SK-N-SH (cell line): Measurements from ENCODE around the gene CDCA8. TPM values are rescaled to one million over a fixed set of nuclear protein-coding genes. Genes with fewer than 3 reads are reported as not detected.

ENCODE experiments used
- CTCF ChIA-PET: fragments of 300-600, 350-600 bp; formaldehyde crosslinking; extraction: SDS; loops from one replicate; lab custom pipeline; 2021; lab: Yijun Ruan, JAX
- POLR2A ChIA-PET: fragments of 350-600 bp; sonication (Branson Sonifier 250); formaldehyde crosslinking; extraction: SDS; loops from one replicate; lab custom pipeline; 2020; ENCODE audit warnings: antibody characterized with exemption, inconsistent platforms; lab: Yijun Ruan, JAX
- DNase-seq: peaks from one replicate; pipeline ENCODE4 v3.0.0; 2012
- H2AFZ ChIP-seq: fragments of 200-600 bp; sonication (generic); 2 replicates; pipeline ENCODE4 v1.8.1; 2016; ENCODE audit warnings: antibody characterized with exemption, mild to moderate bottlenecking, low read depth
- H3F3A ChIP-seq: fragments of 200-600 bp; sonication (generic); replicated peaks from 2 replicates; pipeline ENCODE3; 2016; ENCODE audit warnings: antibody characterized with exemption, mild to moderate bottlenecking; ENCODE audit not compliant: insufficient read depth
- H3K27ac ChIP-seq, 2 experiments: fragments of 200-500 bp in 1 of 2; fragments of 200-600 bp in 1 of 2; sonication (Bioruptor generic) in 1 of 2; sonication (generic), shearing (Covaris generic) in 1 of 2; 2 replicates each; pipeline versions ENCODE4 v1.5.1 to v1.6.1; 2014 to 2016; ENCODE audit warnings: low read depth in 2 of 2, inconsistent platforms in 1 of 2, low read length in 1 of 2, mild to moderate bottlenecking in 1 of 2, mixed read lengths in 1 of 2
- H3K27me3 ChIP-seq: fragments of 200-600 bp; sonication (generic), shearing (Covaris generic); 2 replicates; pipeline ENCODE4 v1.6.1; 2016; ENCODE audit warnings: mixed run types; ENCODE audit not compliant: insufficient read depth
- H3K36me3 ChIP-seq, 2 experiments: fragments of 200-500 bp in 1 of 2; fragments of 200-600 bp in 1 of 2; sonication (Bioruptor generic) in 1 of 2; sonication (generic) in 1 of 2; replicated peaks in 1 of 2; 2 replicates each; pipeline versions ENCODE3 to v1.5.1; 2014 to 2016; ENCODE audit warnings: low read length in 1 of 2, mild to moderate bottlenecking in 1 of 2; ENCODE audit not compliant: insufficient read depth in 2 of 2, control insufficient read depth in 1 of 2
- H3K4me1 ChIP-seq, 2 experiments: fragments of 200-500 bp in 1 of 2; fragments of 200-600 bp in 1 of 2; sonication (Bioruptor generic) in 1 of 2; sonication (generic), shearing (Covaris generic) in 1 of 2; 2 replicates each; pipeline versions ENCODE4 v1.5.1 to v1.6.1; 2014 to 2016; ENCODE audit warnings: low read depth in 1 of 2, low read length in 1 of 2, mixed run types in 1 of 2; ENCODE audit not compliant: insufficient read depth in 2 of 2, control insufficient read depth in 1 of 2
- H3K4me2 ChIP-seq: fragments of 200-600 bp; sonication (generic), shearing (Covaris generic); 2 replicates; pipeline ENCODE4 v1.6.1; 2017; ENCODE audit warnings: mixed run types
- H3K4me3 ChIP-seq, 2 experiments: fragments of 200-500 bp in 1 of 2; fragments of 200-600 bp in 1 of 2; sonication (Bioruptor generic) in 1 of 2; sonication (generic), shearing (Covaris generic) in 1 of 2; 2 replicates each; pipeline versions ENCODE4 v1.5.1 to v1.8.1; 2014 to 2016; ENCODE audit warnings: low read depth in 2 of 2, inconsistent platforms in 1 of 2, low read length in 1 of 2, mild to moderate bottlenecking in 1 of 2, mixed read lengths in 1 of 2, moderate library complexity in 1 of 2
- H3K79me2 ChIP-seq: fragments of 200-600 bp; sonication (generic); 2 replicates; pipeline ENCODE4 v1.8.1; 2017; ENCODE audit warnings: mild to moderate bottlenecking; ENCODE audit not compliant: insufficient read depth
- H3K9ac ChIP-seq: fragments of 200-600 bp; sonication (generic); 2 replicates; pipeline ENCODE4 v1.6.1; 2017; ENCODE audit warnings: mixed run types
- H3K9me2 ChIP-seq: fragments of 200-600 bp; sonication (generic); 2 replicates; pipeline ENCODE4 v1.6.1; 2017; ENCODE audit warnings: mixed run types
- H3K9me3 ChIP-seq: fragments of 200-600 bp; sonication (generic); 2 replicates; pipeline ENCODE4 v1.6.1; 2017; ENCODE audit warnings: mixed run types, mild to moderate bottlenecking, moderate library complexity
- H4K20me1 ChIP-seq: fragments of 200-600 bp; sonication (generic); 2 replicates; pipeline ENCODE4 v1.6.1; 2017; ENCODE audit warnings: mild to moderate bottlenecking, mixed run types; ENCODE audit not compliant: insufficient read depth
- CHD2 ChIP-seq: fragments of 150-350 bp; IDR thresholded peaks from 2 replicates; pipeline ENCODE4 v1.6.1; 2018; ENCODE audit warnings: low read length; ENCODE audit not compliant: partially characterized antibody
- ELF1 ChIP-seq: IDR thresholded peaks from 2 replicates; pipeline ENCODE4 v1.4.0; 2012
- FOXJ3 ChIP-seq: sonication (generic); formaldehyde crosslinking; IDR thresholded peaks from 2 replicates; pipeline ENCODE4 v1.5.1; 2020; ENCODE audit warnings: mild to moderate bottlenecking, missing genetic modification reagents
- FOXM1 ChIP-seq: IDR thresholded peaks from 2 replicates; pipeline ENCODE4 v1.4.0; 2012; ENCODE audit warnings: low read depth, mild to moderate bottlenecking
- GATA2 ChIP-seq: sonication (generic); formaldehyde crosslinking; IDR thresholded peaks from 2 replicates; pipeline ENCODE4 v1.5.0; 2020; ENCODE audit warnings: mild to moderate bottlenecking, missing genetic modification reagents
- IRF3 ChIP-seq: fragments of 150-350 bp; IDR thresholded peaks from 2 replicates; pipeline ENCODE4 v1.6.1; 2016; ENCODE audit warnings: mild to moderate bottlenecking, low read depth, low read length
- JUND ChIP-seq: IDR thresholded peaks from 2 replicates; pipeline ENCODE4 v1.4.0; 2012
- MXI1 ChIP-seq: IDR thresholded peaks from 2 replicates; pipeline ENCODE4 v1.6.1; 2012; ENCODE audit warnings: mild to moderate bottlenecking, low read depth, low read length, improper control_type of control experiment
- POLR2AphosphoS5 ChIP-seq: IDR thresholded peaks from 2 replicates; pipeline ENCODE4 v1.6.1; 2012; ENCODE audit warnings: low read depth, low read length
- RAD21 ChIP-seq: IDR thresholded peaks from 2 replicates; pipeline ENCODE4 v1.6.1; 2012; ENCODE audit warnings: mild to moderate bottlenecking, low read length
- RCOR1 ChIP-seq: fragments of 150-350 bp; IDR thresholded peaks from 2 replicates; pipeline ENCODE4 v1.6.1; 2017; ENCODE audit warnings: antibody characterized with exemption, low read length
- SIN3A ChIP-seq: IDR thresholded peaks from 2 replicates; pipeline ENCODE4 v1.6.1; 2012; ENCODE audit warnings: low read depth, mild to moderate bottlenecking, low read length, moderate library complexity, borderline replicate concordance
- SMC3 ChIP-seq: IDR thresholded peaks from 2 replicates; pipeline ENCODE4 v1.6.1; 2012; ENCODE audit warnings: low read depth, low read length, improper control_type of control experiment
- TAF1 ChIP-seq: IDR thresholded peaks from 2 replicates; pipeline ENCODE4 v1.6.1; 2012; ENCODE audit warnings: low read depth, mild to moderate bottlenecking, low read length, moderate library complexity, borderline replicate concordance
- TCF12 ChIP-seq: IDR thresholded peaks from 2 replicates; pipeline ENCODE4 v1.4.0; 2012
- TEAD4 ChIP-seq: IDR thresholded peaks from 2 replicates; pipeline ENCODE4 v1.4.0; 2012; ENCODE audit warnings: mild to moderate bottlenecking, borderline replicate concordance; ENCODE audit not compliant: insufficient read depth
- YY1 ChIP-seq: IDR thresholded peaks from 2 replicates; pipeline ENCODE4 v1.4.0; 2012; ENCODE audit warnings: low read depth, mild to moderate bottlenecking
- ZBTB33 ChIP-seq: IDR thresholded peaks from 2 replicates; pipeline ENCODE4 v1.4.0; 2012; ENCODE audit warnings: low read depth, borderline replicate concordance
- WGBS: methylation state at CpG from one replicate; pipeline ENCODE4 v1.1.6; 2017; ENCODE audit warnings: low lambda C conversion rate; 5-methylcytosine and 5-hydroxymethylcytosine counted together
- polyA plus RNA-seq, 3 experiments: library from polyadenylated mRNA; depleted of rRNA; stranded (reverse); fragments of >200 nt; gene quantifications; 2 replicates each; pipeline ENCODE4 v1.2.3, GENCODE V29; 2012
- TF ChIP-seq, protein P1 (sequence below): fragments of 200-600 bp; sonication (generic); IDR thresholded peaks from 2 replicates; pipeline ENCODE4 v1.6.1; 2017; ENCODE audit warnings: antibody characterized with exemption, mild to moderate bottlenecking, moderate library complexity
- TF ChIP-seq, protein P2 (sequence below): IDR thresholded peaks from 2 replicates; pipeline ENCODE4 v1.4.0; 2012; ENCODE audit warnings: low read depth

The CDCA8 gene
- polyA plus RNA-seq, 1 of the 3 experiments (the other 2 are of a cell fraction) = 22.9 TPM

DNA sequence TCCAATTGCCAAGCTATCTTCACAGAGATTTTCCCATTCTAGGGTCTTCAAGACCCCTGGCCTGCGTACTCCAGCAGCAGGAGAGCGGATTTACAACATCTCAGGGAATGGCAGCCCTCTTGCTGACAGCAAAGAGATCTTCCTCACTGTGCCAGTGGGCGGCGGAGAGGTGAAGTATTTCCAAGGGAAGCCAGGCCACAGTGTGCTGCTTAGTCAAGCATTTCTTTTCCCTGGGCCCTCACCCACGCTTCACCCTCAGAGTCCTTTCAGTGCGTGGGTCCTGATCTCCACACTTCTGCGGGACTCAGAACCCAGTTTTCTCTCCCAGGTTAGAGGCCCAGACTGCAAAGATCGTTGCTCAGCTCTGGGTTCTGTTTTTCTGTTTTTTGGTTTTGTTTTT lies 13.1 kb downstream of the CDCA8 start (continued):
- TF ChIP-seq IRF3 (no peak), RCOR1 (no peak), FOXJ3 (CRISPR knock-in tag) (no peak), FOXM1 (no peak), ZBTB33 (no peak)

GRCh38 chr1:37708471-37708870 lies 16.2 kb downstream of the CDCA8 start:
- no peaks in the 10 kb centered on the region for H3K79me2 ChIP-seq
- no peak overlapping the region for H3K4me2 ChIP-seq
- H3K27me3 ChIP-seq = no peaks in the 10 kb centered on the region
- no peak for DNase-seq
- CTCF ChIA-PET = no interaction called here
- peaks cover 16 to 34% of the 10 kb centered on the region in 2 experiments for H3K36me3 ChIP-seq
- no peaks in the 10 kb centered on the region for H3K9me2 ChIP-seq
- no peak for TF ChIP-seq JUND
- TF ChIP-seq, protein P1, sequence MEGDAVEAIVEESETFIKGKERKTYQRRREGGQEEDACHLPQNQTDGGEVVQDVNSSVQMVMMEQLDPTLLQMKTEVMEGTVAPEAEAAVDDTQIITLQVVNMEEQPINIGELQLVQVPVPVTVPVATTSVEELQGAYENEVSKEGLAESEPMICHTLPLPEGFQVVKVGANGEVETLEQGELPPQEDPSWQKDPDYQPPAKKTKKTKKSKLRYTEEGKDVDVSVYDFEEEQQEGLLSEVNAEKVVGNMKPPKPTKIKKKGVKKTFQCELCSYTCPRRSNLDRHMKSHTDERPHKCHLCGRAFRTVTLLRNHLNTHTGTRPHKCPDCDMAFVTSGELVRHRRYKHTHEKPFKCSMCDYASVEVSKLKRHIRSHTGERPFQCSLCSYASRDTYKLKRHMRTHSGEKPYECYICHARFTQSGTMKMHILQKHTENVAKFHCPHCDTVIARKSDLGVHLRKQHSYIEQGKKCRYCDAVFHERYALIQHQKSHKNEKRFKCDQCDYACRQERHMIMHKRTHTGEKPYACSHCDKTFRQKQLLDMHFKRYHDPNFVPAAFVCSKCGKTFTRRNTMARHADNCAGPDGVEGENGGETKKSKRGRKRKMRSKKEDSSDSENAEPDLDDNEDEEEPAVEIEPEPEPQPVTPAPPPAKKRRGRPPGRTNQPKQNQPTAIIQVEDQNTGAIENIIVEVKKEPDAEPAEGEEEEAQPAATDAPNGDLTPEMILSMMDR = no peak
- no peak for TF ChIP-seq MXI1
- no peak for TF ChIP-seq TCF12
- TF ChIP-seq CHD2 = no peak
- TF ChIP-seq POLR2AphosphoS5 = no peak
- TF ChIP-seq ELF1 = no peak
- no peak for TF ChIP-seq TEAD4
- TF ChIP-seq GATA2 (CRISPR knock-in tag) = no peak
- TF ChIP-seq RAD21 = no peak
- no peak for TF ChIP-seq SMC3
- no peak for TF ChIP-seq TAF1
- no peak for TF ChIP-seq YY1
- TF ChIP-seq, protein P2, sequence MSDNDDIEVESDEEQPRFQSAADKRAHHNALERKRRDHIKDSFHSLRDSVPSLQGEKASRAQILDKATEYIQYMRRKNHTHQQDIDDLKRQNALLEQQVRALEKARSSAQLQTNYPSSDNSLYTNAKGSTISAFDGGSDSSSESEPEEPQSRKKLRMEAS = no peak
- no peak for TF ChIP-seq SIN3A
- TF ChIP-seq, all 33 proteins: peak for 0
- no peak overlapping the region for H2AFZ ChIP-seq
- no peak overlapping the region for H3K9ac ChIP-seq
- H3K4me1 ChIP-seq = no peaks in the 10 kb centered on the region
- 79% methylated on average over 2 of the region's 4 CpGs for WGBS
- POLR2A ChIA-PET = no interaction called here
- no peaks in the 10 kb centered on the region for H3K9me3 ChIP-seq
- no peak overlapping the region for H3K27ac ChIP-seq
- H4K20me1 ChIP-seq = no peaks in the 10 kb centered on the region
- H3F3A ChIP-seq = peaks cover 15% of the 10 kb centered on the region
- no peak overlapping the region for H3K4me3 ChIP-seq
